Right cardiac atrium (tissue), 5 donors: ENCODE data around the gene TMEM59L. TPM values are rescaled to one million over a fixed set of nuclear protein-coding genes. Genes with fewer than 3 reads are reported as not detected.
A peak's percentile ranks its signal among the peaks of the same experiment; 100 is the strongest.

Experiments
- ATAC-seq, 2 donors: fragments of 200-7000 bp; cut with Tn5 transposase; one replicate each; pipeline versions ENCODE4 v1.8.0 to v1.9.1; 2020; ENCODE audit warnings: moderate library complexity in 2 of 2, mild to moderate bottlenecking in 1 of 2
- DNase-seq, 3 donors: peaks; one replicate each; pipeline ENCODE4 v3.0.0-alpha.2; 2020
- H3K27ac ChIP-seq: one replicate; pipeline ENCODE4 v1.5.1; 2013; ENCODE audit warnings: mild to moderate bottlenecking, low read length, control low read depth, moderate library complexity
- H3K27me3 ChIP-seq: one replicate; pipeline ENCODE4 v1.6.1; 2013; ENCODE audit not compliant: control insufficient read depth, insufficient read depth
- H3K4me1 ChIP-seq: one replicate; pipeline ENCODE4 v1.6.1; 2013; ENCODE audit warnings: low read length; ENCODE audit not compliant: control insufficient read depth, insufficient read depth
- H3K4me3 ChIP-seq: one replicate; pipeline ENCODE4 v1.5.1; 2013; ENCODE audit warnings: low read length, control low read depth
- H3K9me3 ChIP-seq: one replicate; pipeline ENCODE4 v1.6.1; 2013; ENCODE audit warnings: low read length; ENCODE audit not compliant: control insufficient read depth
- WGBS: extraction: QIAGEN DNeasy Blood & Tissue Kit; methylation state at CpG from one replicate; pipeline ENCODE4 v1.1.7; 2013; 5-methylcytosine and 5-hydroxymethylcytosine counted together
- intact Hi-C, 4 donors: fragments of 100-400 bp; cut with DNase I; formaldehyde crosslinking; loops; one replicate each; pipeline versions ENCODE4 v1.11.0 to v1.14.0; 2022 to 2023
- long read RNA-seq, 4 donors: library from polyadenylated mRNA; unstranded; transcript quantifications; one replicate each; pipeline ENCODE4 v2.0.0, GENCODE V29; 2020 to 2021
- polyA plus RNA-seq: library from polyadenylated mRNA; stranded (reverse); fragments of 200-250 nt; gene quantifications from one replicate; pipeline ENCODE4 v1.2.3, GENCODE V29; 2013
- total RNA-seq, 4 donors: library from RNA; stranded (reverse); fragmentation: NEBNext Ultra II Directional; extraction: Animal tissue kit (Norgen Biotek cat#: 25700); gene quantifications; one replicate each; pipeline ENCODE4 v1.2.1, GENCODE V29; 2021
- donor health status: healthy with polysubstance abuse.
- donor health status: DM: no; HTN: yes; CAD: no.
- donor health status: DM: no; HTN: no; CAD: no.
- donor health status: DM: no; HTN: yes; CAD: no; lungs with severe emphysema.
- donor health status: DM: yes; HTN: yes; CAD: no.

Gene TMEM59L
- total RNA-seq (1 to 10 TPM; 2.2 to 5.9 (median 4.0) TPM), polyA plus RNA-seq (4.8 TPM)
- long read RNA-seq, donor 1, partial matches to known transcripts, result 0 of 5 reads
- long read RNA-seq, donor 1, other reads (novel, unspliced or antisense), result 1 of 5 reads
- long read RNA-seq, donor 2, transcript TMEM59L-201 (8 exons, 1,613 nt), result major isoform, 8 of 8 reads
- long read RNA-seq, donor 2, partial matches to known transcripts, result 0 of 8 reads
- long read RNA-seq, donor 2, other reads (novel, unspliced or antisense), result 0 of 8 reads
- long read RNA-seq, donor 3, transcript TMEM59L-201 (8 exons, 1,613 nt), result major isoform, 14 of 19 reads
- long read RNA-seq, donor 3, partial matches to known transcripts, result 2 of 19 reads
- long read RNA-seq, donor 3, other reads (novel, unspliced or antisense), result 1 of 19 reads
- long read RNA-seq, donor 4, partial matches to known transcripts, result 0 of 2 reads
- long read RNA-seq, donor 4, other reads (novel, unspliced or antisense), result 0 of 2 reads

DNA sequence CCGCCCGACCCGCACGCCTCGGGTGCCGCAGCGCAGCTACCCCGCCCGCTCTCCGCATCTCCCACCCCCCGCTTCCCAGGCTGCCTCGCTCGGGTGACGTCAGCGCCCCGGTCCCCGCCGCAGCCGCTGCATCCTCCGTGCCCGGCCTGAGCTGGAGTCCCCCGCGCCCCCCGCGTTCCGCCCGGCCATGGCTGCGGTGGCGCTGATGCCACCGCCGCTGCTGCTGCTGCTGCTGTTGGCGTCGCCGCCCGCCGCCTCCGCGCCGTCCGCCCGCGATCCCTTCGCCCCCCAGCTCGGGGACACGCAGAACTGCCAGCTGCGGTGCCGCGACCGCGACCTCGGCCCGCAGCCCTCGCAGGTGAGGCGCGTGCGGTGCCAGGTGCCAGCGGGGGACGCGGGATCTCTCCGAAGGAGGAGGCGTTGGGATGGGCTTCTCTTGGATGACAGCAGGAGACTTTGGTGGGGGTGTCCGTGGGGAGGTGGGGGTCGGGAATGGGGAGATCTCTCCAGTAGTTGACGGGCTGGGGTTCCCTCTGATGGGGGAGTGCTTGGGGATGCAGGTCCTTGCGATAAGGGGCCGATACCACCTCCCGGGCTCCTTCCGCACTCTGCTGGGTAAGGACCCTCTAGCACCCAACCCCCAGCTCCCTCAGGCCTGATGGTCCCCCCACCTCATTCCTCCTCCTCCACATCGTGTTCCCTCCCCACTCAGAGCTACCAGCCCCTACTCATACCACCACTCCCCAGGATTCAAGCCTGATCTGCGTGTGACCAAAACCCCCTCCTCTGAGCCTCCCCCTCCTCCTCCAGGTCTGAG lies at the start of gene TMEM59L:
TSS of gene TMEM59L (plus strand) at position 99 of the 817 bp plus-strand sequence. CDS start at position 188, 89 bp downstream.
- no peaks in the 10 kb centered on the region for H3K27me3 ChIP-seq
- H3K9me3 ChIP-seq, result no peaks in the 10 kb centered on the region
- intact Hi-C loops, result no loop called here
- H3K27ac ChIP-seq, result no peak within 1 kb of the TSS
- H3K4me1 ChIP-seq, result no peaks in the 10 kb centered on the region
- peak; percentile 15 to 34 for ATAC-seq
- no peak for DNase-seq
- 3% methylated on average over 70 of the region's 70 CpGs for WGBS
- peak within 1 kb of the TSS; percentile 28 for H3K4me3 ChIP-seq

DNA sequence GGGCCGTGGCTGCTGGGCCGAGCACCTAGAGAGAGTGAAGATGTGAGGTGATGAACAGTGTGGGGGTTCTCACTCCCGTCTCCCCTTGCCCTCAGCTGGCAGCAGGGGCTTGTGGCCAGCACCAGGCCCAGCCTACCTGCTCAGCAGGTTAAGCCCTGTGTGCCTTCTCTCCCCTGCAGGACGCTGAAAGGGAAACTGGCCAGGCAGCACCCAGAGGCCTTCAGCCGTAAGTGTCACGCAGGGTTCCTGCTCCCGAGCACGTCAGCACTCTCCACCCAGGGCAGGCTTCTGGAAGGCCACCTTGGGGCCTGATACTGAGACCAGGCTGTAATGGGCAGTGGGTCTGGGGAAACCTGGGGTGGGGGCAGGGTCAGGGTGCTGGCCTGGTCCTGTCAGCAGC lies 45.7 kb upstream of the TMEM59L start:
- Histone ChIP-seq H3K9me3 (no peaks in the 10 kb centered on the region), H3K4me1 (no peaks in the 10 kb centered on the region), H3K27me3 (no peaks in the 10 kb centered on the region), H3K27ac (no peak overlapping the region), H3K4me3 (no peak overlapping the region)
- 96% methylated on average over 8 of the region's 8 CpGs for WGBS
- intact Hi-C loops, result loop anchor here in 2 of 4 donors (10.0 kb wide), 2 partner anchors 92 to 102 kb away; no protein-coding TSS in a partner anchor
- DNase-seq (peak in 1 of 3 donors; percentile 39), ATAC-seq (no peak)

DNA sequence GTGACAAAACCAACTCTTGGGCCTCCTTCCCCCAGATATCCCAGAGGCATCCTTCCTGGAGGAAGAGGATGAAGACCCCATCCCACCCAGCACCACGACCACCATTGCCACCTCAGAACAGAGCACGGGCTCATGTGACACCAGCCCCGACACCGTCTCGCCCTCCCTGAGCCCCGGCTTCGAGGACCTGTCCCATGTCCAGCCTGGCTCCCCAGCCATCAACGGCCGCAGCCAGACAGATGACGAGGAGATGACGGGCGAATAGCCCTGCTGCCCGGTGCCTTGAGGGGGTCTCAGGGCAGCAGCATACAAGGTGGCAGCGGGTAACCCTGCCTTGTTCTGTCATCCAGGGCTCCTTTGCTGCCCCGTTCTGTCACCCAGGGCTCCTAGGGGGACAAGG lies 44.3 kb upstream of the TMEM59L start:
- H3K4me3 ChIP-seq, result no peak overlapping the region
- no peak overlapping the region for H3K27ac ChIP-seq
- no peak for ATAC-seq
- H3K27me3 ChIP-seq, result no peaks in the 10 kb centered on the region
- no peaks in the 10 kb centered on the region for H3K9me3 ChIP-seq
- DNase-seq, result peak in 1 of 3 donors; percentile 48
- intact Hi-C loops, result loop anchor here in 2 of 4 donors (10.0 kb wide), 2 partner anchors 94 to 104 kb away; no protein-coding TSS in a partner anchor
- peaks cover 8% of the 10 kb centered on the region for H3K4me1 ChIP-seq
- 87% methylated on average over 15 of the region's 15 CpGs for WGBS

DNA sequence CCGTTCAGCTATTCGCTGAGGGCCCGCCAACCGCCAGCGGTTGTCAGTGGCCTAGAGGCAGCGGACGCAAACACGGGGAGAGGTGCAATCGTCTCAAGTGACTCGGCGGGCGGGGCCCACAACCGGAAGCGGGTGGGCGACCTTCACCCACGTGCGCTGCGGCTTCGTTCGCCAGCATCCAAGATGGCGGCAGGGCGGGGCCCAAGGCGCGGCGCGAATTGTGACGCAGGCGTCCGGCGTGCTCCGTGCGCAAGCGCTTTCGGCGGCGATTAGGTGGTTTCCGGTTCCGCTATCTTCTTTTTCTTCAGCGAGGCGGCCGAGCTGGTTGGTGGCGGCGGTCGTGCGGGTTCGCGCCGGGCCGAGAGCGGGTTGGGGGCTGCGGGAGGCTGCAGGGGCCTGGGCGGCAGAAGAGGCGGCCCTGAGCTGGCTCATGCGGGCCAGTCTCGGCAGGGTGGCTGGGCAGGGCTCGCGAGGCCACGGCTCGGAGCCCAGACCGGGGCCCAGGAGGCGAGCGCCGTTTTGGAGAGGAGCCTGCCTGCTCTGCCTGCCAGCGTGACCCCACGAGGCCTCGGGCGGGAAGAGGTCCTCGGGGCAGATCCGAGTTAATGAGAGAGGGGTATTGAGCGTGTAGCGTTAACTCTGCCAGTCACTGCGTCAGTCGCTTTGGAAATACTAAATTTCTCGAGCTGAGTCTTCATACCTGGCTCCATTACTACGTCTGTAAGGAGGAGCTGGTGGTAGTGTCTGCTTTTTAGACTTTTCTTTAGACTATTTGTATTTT lies 40.9 kb upstream of the TMEM59L start, which contains the start of gene UBA52:
TSS of gene UBA52 (plus strand) at position 294 of the 781 bp plus-strand sequence. CDS start 1,444 bp downstream, outside the sequence.
- ATAC-seq (peak; percentile 96 to 97), DNase-seq (peak; percentile 99)
- Histone ChIP-seq H3K9me3 (no peaks in the 10 kb centered on the region), H3K27me3 (no peaks in the 10 kb centered on the region), H3K4me3 (peak within 1 kb of the TSS; percentile 78), H3K4me1 (peaks cover 8% of the 10 kb centered on the region), H3K27ac (peak within 1 kb of the TSS; percentile 88)
- under 1% methylated on average over 75 of the region's 75 CpGs for WGBS
- intact Hi-C loops, result loop anchor here in 1 of 4 donors (10.0 kb wide), 1 partner anchor 117 kb away; no protein-coding TSS in a partner anchor

DNA sequence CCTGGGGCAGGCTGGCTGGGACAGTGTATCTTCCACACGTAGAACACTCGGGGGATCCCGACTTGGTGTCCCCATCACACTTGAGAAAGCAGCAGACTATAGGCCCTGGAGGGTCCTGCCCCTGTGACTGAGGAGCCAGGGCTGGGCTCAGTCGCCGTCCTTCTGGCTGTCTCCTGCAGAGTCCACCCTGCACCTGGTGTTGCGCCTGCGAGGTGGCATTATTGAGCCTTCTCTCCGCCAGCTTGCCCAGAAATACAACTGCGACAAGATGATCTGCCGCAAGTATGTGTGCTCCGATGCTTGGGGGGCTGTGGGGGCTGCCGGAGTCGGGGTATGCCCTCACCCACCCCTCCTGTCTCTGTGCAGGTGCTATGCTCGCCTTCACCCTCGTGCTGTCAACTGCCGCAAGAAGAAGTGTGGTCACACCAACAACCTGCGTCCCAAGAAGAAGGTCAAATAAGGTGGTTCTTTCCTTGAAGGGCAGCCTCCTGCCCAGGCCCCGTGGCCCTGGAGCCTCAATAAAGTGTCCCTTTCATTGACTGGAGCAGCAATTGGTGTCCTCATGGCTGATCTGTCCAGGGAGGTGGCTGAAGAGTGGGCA lies 37.9 kb upstream of the TMEM59L start:
- DNase-seq, result peak in 1 of 3 donors; percentile 30
- no peaks in the 10 kb centered on the region for H3K9me3 ChIP-seq
- intact Hi-C loops, result loop anchor here in 1 of 4 donors (10.0 kb wide), 1 partner anchor 120 kb away; no protein-coding TSS in a partner anchor
- no peak overlapping the region for H3K4me3 ChIP-seq
- WGBS, result 94% methylated on average over 18 of the region's 18 CpGs
- H3K27me3 ChIP-seq, result no peaks in the 10 kb centered on the region
- no peak for ATAC-seq
- no peak overlapping the region for H3K27ac ChIP-seq
- H3K4me1 ChIP-seq, result peaks cover 8% of the 10 kb centered on the region

DNA sequence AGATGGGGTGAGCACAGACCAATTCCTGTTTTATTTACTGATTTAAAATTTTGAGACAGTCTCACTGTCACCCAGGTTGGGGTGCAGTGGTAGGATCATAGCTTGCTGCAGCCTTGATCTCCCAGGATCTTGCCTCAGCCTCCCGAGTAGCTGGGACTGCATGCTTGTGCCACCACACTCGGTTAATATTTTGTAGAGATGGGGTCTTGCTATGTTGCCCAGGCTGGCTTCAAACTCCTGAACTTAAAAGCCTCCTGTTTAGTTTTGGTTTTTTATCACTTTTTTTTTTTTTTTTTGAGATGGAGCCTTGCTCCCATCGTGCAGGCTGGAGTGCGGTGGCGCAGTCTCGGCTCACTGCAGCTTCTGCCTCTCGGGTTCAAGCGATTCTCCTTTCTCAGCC lies 36.3 kb upstream of the TMEM59L start:
- no peak overlapping the region for H3K27ac ChIP-seq
- ATAC-seq (no peak), DNase-seq (peak in 1 of 3 donors; percentile 7)
- H3K4me1 ChIP-seq, result peaks cover 8% of the 10 kb centered on the region
- intact Hi-C loops, result loop anchor here in 1 of 4 donors (10.0 kb wide), 1 partner anchor 122 kb away; no protein-coding TSS in a partner anchor
- 84% methylated on average over 8 of the region's 8 CpGs for WGBS
- no peak overlapping the region for H3K4me3 ChIP-seq
- H3K27me3 ChIP-seq, result no peaks in the 10 kb centered on the region
- H3K9me3 ChIP-seq, result no peaks in the 10 kb centered on the region

DNA sequence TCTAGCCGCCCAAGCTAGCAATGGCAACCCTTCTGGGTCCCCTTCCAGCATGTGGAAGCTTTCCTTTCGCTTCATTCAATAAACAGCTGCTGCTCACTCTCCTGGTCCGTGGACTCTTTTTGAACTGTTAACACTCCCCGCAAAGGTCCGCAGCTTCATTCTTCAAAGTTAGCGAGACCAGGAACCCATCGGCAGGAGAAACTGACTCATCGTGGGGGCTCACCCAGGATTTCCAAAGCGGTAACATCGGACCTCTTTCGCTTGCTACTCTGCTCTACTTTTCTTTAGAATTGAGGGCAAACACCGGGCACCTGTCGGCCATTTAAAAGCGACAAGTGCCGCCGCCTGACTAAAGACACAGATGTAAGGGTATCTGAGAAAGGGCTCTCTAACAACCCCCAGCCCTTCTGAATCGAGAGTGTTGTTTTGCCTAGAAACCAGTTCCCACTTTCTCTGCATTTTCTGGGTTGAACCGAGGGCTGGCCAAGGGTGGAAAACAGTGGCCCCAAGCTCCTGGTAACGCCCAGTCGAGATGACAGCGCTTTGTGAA lies 35.2 kb upstream of the TMEM59L start:
- H3K9me3 ChIP-seq, result no peaks in the 10 kb centered on the region
- no peak overlapping the region for H3K27ac ChIP-seq
- peak in 1 of 3 donors; percentile 18 for DNase-seq
- WGBS, result 85% methylated on average over 21 of the region's 21 CpGs
- no peak for ATAC-seq
- no peaks in the 10 kb centered on the region for H3K27me3 ChIP-seq
- intact Hi-C loops, result loop anchor here in 1 of 4 donors (10.0 kb wide), 1 partner anchor 123 kb away; no protein-coding TSS in a partner anchor
- no peak overlapping the region for H3K4me3 ChIP-seq
- peaks cover 8% of the 10 kb centered on the region for H3K4me1 ChIP-seq

DNA sequence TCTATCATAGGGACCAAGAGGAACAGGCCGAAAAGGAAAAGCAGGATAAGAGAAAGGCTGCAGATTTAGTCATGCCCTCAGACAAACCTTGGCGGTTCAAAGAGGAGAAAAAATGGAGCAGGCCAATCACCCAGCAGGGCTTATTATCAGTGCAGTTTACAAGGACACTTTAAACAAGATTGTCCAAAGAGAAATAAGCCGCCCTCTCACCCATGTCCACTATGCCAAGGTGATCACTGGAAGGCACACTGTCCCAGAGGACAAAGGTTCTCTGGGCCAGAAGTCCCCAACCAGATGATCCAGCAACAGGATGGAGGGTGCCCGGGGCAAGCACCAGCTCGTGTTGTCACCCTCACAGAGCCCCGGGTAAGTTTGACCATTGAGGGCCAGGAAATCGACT lies 32.4 kb upstream of the TMEM59L start:
- ATAC-seq (no peak), DNase-seq (peak in 1 of 3 donors; percentile 13)
- H3K9me3 ChIP-seq, result no peaks in the 10 kb centered on the region
- H3K4me3 ChIP-seq, result no peak overlapping the region
- WGBS, result 66% methylated on average over 7 of the region's 7 CpGs
- no peak overlapping the region for H3K27ac ChIP-seq
- intact Hi-C loops, result loop anchor here in 1 of 4 donors (10.0 kb wide), 1 partner anchor 116 kb away; no protein-coding TSS in a partner anchor
- H3K27me3 ChIP-seq, result no peaks in the 10 kb centered on the region
- no peaks in the 10 kb centered on the region for H3K4me1 ChIP-seq

DNA sequence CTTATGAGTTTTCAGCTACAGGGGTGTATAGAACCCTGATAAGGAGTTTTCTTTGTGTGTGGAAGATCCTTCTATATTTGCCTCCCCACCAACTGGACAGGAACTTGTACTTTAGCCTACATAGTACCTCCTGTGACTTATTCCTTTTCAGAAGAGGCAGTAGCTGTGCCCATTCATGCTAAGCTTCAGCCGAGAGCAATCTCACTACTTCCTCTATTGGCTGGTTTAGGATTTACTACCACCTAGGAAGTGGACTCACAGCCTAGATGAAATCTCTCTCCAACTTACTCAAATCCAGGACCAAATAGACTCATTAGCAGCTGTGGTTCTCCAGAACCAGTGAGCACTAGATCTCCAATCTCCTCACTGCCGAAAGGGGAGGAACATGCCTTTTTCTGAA lies 26.4 kb upstream of the TMEM59L start:
- no peaks in the 10 kb centered on the region for H3K9me3 ChIP-seq
- H3K4me1 ChIP-seq, result peaks cover 5% of the 10 kb centered on the region
- no peak overlapping the region for H3K4me3 ChIP-seq
- no peak overlapping the region for H3K27ac ChIP-seq
- DNase-seq (no peak), ATAC-seq (no peak)
- 62% methylated on average over 2 of the region's 2 CpGs for WGBS
- intact Hi-C loops, result loop anchor here in 2 of 4 donors (5.0 to 10.0 kb wide), 2 partner anchors 122 to 261 kb away; no protein-coding TSS in a partner anchor
- no peaks in the 10 kb centered on the region for H3K27me3 ChIP-seq
